Small intestine (tissue), 7 donors: ENCODE results near the gene RCSD1. TPM values are rescaled to one million over a fixed set of nuclear protein-coding genes. Genes with fewer than 3 reads are reported as not detected.
A peak's percentile ranks its signal among the peaks of the same experiment; 100 is the strongest.

Experiments used
- DNase-seq, 2 donors: peaks; one replicate each; pipeline versions ENCODE4 v3.0.0 to v3.0.0-alpha.2; 2013
- FAIRE-seq: peaks from 2 replicates; lab custom pipeline; 2012; peaks lifted over from hg19 to GRCh38; lab: Jason Lieb, UNC
- H3K27ac ChIP-seq, 3 donors: one replicate each; pipeline ENCODE4 v1.5.1; 2013; ENCODE audit warnings: low read length in 2 of 3, mild to moderate bottlenecking in 2 of 3, control low read depth in 1 of 3, inconsistent platforms in 1 of 3, low read depth in 1 of 3, moderate library complexity in 1 of 3
- H3K27me3 ChIP-seq, 3 donors: one replicate each; pipeline ENCODE4 v1.6.1; 2013; ENCODE audit warnings: low read length in 3 of 3, inconsistent platforms in 1 of 3; ENCODE audit not compliant: control insufficient read depth in 3 of 3, insufficient read depth in 3 of 3
- H3K36me3 ChIP-seq, 3 donors: one replicate each; pipeline ENCODE4 v1.6.1; 2013; ENCODE audit warnings: low read length in 3 of 3, inconsistent platforms in 1 of 3, low read depth in 1 of 3, mild to moderate bottlenecking in 1 of 3, moderate library complexity in 1 of 3; ENCODE audit not compliant: control insufficient read depth in 3 of 3, insufficient read depth in 2 of 3
- H3K4me1 ChIP-seq, 3 donors: one replicate each; pipeline ENCODE4 v1.6.1; 2013; ENCODE audit warnings: low read length in 2 of 3, inconsistent platforms in 1 of 3, low read depth in 1 of 3, mild to moderate bottlenecking in 1 of 3, moderate library complexity in 1 of 3; ENCODE audit not compliant: control insufficient read depth in 3 of 3, insufficient read depth in 2 of 3
- H3K4me3 ChIP-seq, 3 donors: one replicate each; pipeline ENCODE4 v1.5.1; 2013; ENCODE audit warnings: low read length in 3 of 3, control low read depth in 1 of 3, inconsistent platforms in 1 of 3, low read depth in 1 of 3, mild to moderate bottlenecking in 1 of 3, moderate library complexity in 1 of 3
- H3K9me3 ChIP-seq, 2 donors: one replicate each; pipeline ENCODE4 v1.6.1; 2013; ENCODE audit warnings: low read depth in 1 of 2, low read length in 1 of 2; ENCODE audit not compliant: control insufficient read depth in 2 of 2, insufficient read depth in 1 of 2
- WGBS, 3 donors: extraction: QIAGEN DNeasy Blood & Tissue Kit; methylation state at CpG; one replicate each; pipeline ENCODE4 v1.1.7; 2013; 5-methylcytosine and 5-hydroxymethylcytosine counted together
- polyA plus RNA-seq, 4 donors: library from polyadenylated mRNA; stranded (reverse) in 3 of 4; unstranded in 1 of 4; fragments of 200-250 nt in 3 of 4; fragments of 120-200 nt in 1 of 4; gene quantifications; one replicate each; pipeline versions ENCODE4 v1.2.1 to v1.2.3, GENCODE V29; 2013
- donor health status: healthy with polysubstance abuse.
- donor health status: control.
- donor health status: control.
- donor health status: Bipolar disorder and iron deficiency.
- donor health status: healthy.

The RCSD1 gene
- polyA plus RNA-seq, 4 donors = 2.0 to 14.1 (median 8.0) TPM

DNA sequence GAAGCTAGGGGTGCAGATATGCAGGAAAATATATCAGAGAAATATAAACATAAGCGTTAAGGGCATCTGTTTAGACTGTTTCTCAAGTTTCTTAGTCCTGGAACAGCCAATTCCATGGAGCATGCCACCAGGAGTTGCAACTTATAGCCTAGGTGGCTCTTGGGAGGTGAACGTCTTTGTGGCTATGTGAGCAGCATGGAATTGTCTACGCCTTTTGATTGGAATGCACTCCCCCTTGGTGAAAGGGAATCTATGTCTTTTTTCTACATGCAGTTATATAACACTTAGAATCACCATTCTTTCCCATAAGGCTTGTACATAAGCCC lies 12.4 kb downstream of the RCSD1 start:
- no peak overlapping the region for H3K4me3 ChIP-seq
- FAIRE-seq (no peak), DNase-seq (no peak)
- H3K9me3 ChIP-seq = no peaks in the 10 kb centered on the region
- no peaks in the 10 kb centered on the region for H3K4me1 ChIP-seq
- peaks cover 0 to 3% (median 0%) of the 10 kb centered on the region in 3 donors for H3K36me3 ChIP-seq
- H3K27ac ChIP-seq = peak overlapping the region in 1 of 3 donors; percentile 35
- H3K27me3 ChIP-seq = no peaks in the 10 kb centered on the region
- 59 to 82% (median 72%) methylated on average over 3 of the region's 3 CpGs for WGBS, 3 donors

DNA sequence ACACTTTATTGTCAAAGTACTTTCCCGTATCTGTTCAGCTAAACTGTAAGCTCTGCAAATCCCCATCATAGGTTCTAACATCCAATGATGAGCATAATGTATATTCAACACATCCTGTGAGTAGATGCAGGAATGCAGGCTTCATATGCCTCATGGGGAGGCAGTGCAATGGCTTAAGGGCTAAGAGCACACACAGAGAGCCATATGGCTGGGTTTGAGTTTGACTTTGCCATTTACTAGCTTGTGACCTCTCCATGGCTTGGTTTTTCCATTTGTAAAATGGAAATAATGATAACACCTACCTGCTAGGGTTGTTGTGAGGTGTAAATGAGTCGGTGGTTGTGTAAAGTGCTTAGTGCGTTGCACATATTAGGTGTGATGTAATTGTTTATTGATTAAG lies 13.4 kb downstream of the RCSD1 start:
- H3K4me3 ChIP-seq = no peak overlapping the region
- DNase-seq (no peak), FAIRE-seq (no peak)
- H3K4me1 ChIP-seq = no peaks in the 10 kb centered on the region
- H3K27me3 ChIP-seq = no peaks in the 10 kb centered on the region
- no peaks in the 10 kb centered on the region for H3K9me3 ChIP-seq
- peaks cover 0 to 3% (median 0%) of the 10 kb centered on the region in 3 donors for H3K36me3 ChIP-seq
- no peak overlapping the region for H3K27ac ChIP-seq
- 67 to 84% (median 73%) methylated on average over 3 of the region's 3 CpGs for WGBS, 3 donors

DNA sequence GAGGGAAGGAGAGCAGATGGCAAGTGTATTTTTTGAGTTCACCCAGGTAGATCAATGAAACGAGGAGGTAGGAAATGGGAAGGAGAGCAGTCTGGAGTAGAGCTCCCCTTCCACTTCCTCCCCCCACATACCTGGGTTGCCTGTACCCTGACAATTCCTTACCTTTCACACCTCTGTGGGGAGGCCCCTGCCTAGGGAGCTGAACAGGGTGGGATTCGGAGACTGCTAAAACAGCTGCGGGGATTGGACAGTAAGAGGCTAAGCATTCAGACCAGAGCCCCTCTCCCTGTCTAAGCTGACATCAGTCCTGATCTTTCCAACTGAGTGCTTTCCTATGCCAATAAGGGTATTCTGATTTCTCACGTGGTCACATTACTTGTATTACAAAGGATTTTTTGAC lies 14.5 kb downstream of the RCSD1 start:
- Histone ChIP-seq H3K4me3 (no peak overlapping the region), H3K9me3 (no peaks in the 10 kb centered on the region), H3K36me3 (peaks cover 0 to 3% (median 0%) of the 10 kb centered on the region in 3 donors), H3K27me3 (no peaks in the 10 kb centered on the region), H3K27ac (no peak overlapping the region), H3K4me1 (peaks cover 0 to 3% (median 0%) of the 10 kb centered on the region in 3 donors)
- DNase-seq (no peak), FAIRE-seq (no peak)
- 77 to 90% (median 88%) methylated on average over 4 of the region's 4 CpGs for WGBS, 3 donors

DNA sequence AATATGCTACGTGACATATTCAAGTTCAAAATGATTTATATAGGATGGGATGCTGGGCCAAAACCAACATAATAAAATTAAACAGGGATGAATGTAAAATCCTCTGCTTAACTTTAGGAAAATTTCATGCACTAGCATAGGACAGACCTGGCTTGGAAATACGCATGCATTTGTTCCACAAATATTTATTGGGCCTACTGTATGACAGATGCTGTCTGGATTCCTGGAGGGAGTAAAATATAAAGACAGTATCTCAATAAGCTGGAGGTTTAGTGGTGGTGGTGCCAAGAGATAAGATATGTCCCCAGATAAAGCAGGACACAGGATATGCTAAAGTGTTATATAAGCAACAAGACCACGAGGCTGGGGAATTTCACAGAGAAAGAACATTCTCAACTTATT lies 15.1 kb downstream of the RCSD1 start:
- peaks cover 0 to 5% (median 0%) of the 10 kb centered on the region in 3 donors for H3K4me1 ChIP-seq
- no peak for FAIRE-seq
- 54 to 67% (median 66%) methylated on average over 3 of the region's 3 CpGs for WGBS, 3 donors

DNA sequence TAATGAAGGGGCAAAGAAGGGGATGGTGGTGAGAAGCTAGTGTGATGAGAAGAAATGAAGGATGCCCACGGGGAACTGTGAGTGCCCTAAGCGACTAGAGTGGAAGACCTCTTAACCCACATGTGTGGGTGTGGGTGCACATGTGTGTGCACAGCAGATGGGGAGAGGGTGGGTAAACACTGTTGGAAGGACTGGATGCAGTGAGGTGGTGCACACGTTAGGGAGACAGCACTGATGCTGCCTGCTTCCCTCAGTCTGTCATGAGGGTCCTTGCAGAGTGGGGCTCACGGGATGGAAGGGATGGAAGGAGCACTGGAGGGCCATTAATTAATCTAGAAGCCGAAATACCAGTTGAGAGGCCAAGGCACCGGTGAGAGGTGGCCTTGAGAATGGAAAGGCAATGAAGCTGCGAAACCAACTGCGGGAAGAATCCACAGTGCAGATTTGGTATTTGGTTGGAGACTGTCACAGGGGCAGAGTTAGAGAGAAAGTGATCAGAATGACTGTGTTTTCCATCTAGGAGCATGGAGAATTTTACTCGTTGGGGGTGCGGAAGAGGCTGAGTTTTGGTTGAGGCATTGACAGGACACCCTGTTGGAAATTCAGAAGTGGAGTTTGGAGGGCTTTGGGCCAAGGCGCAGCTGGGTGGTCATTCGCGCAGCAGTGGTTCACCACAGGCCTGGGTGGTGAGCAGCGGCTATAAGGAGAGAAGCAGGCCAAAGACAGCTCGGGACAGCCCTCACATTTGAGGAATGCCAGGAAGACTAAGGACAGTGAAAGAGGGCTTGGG lies 15.8 kb downstream of the RCSD1 start:
- no peak for FAIRE-seq
- 75 to 88% (median 77%) methylated on average over 15 of the region's 15 CpGs for WGBS, 3 donors
- Histone ChIP-seq H3K9me3 (no peaks in the 10 kb centered on the region), H3K27me3 (no peaks in the 10 kb centered on the region), H3K4me3 (no peak overlapping the region), H3K36me3 (peaks cover 0 to 3% (median 0%) of the 10 kb centered on the region in 3 donors), H3K27ac (no peak overlapping the region), H3K4me1 (peaks cover 0 to 8% (median 0%) of the 10 kb centered on the region in 3 donors)
- no peak for DNase-seq

More for the DNA sequence above, 15.1 kb downstream of the RCSD1 start:
- H3K4me3 ChIP-seq = no peak overlapping the region
- H3K9me3 ChIP-seq = no peaks in the 10 kb centered on the region
- H3K36me3 ChIP-seq = peaks cover 0 to 3% (median 0%) of the 10 kb centered on the region in 3 donors
- H3K27me3 ChIP-seq = no peaks in the 10 kb centered on the region
- no peak for DNase-seq
- no peak overlapping the region for H3K27ac ChIP-seq

DNA sequence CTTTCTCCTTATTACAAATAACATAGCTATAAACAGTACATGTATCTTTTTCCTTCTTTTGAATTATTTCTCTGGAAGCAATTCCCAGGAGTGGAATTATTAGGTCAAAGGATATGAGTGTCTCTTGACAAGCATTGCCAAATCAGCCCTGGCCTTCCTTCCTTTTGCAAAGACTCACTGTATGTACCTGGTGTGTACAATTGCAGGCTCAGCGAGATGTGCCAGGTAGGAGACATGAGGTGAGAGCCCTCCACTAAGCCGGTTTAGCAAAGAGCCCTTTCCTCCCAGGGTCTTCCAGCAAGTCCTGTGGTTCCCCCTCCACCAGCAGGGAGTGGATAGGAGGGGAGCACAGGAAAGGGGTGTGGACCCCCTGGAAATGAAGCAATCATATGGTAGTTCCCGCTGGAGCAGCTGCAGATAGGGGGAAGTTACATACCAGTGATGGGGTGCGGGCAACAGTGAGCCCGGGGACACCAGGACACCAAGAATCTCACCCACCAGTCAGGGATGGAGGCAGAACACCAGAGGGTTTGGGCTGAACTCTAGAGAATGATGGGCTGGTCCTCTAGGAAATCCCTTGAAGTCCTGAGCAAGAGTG lies 18.3 kb downstream of the RCSD1 start:
- peak overlapping the region in 1 of 3 donors; percentile 3 for H3K27ac ChIP-seq
- 73 to 88% (median 84%) methylated on average over 5 of the region's 5 CpGs for WGBS, 3 donors
- no peak overlapping the region for H3K4me3 ChIP-seq
- H3K9me3 ChIP-seq = no peaks in the 10 kb centered on the region
- peaks cover 0 to 3% (median 0%) of the 10 kb centered on the region in 3 donors for H3K36me3 ChIP-seq
- DNase-seq = no peak
- H3K4me1 ChIP-seq = peaks cover 0 to 14% (median 2%) of the 10 kb centered on the region in 3 donors
- no peak for FAIRE-seq
- H3K27me3 ChIP-seq = no peaks in the 10 kb centered on the region

DNA sequence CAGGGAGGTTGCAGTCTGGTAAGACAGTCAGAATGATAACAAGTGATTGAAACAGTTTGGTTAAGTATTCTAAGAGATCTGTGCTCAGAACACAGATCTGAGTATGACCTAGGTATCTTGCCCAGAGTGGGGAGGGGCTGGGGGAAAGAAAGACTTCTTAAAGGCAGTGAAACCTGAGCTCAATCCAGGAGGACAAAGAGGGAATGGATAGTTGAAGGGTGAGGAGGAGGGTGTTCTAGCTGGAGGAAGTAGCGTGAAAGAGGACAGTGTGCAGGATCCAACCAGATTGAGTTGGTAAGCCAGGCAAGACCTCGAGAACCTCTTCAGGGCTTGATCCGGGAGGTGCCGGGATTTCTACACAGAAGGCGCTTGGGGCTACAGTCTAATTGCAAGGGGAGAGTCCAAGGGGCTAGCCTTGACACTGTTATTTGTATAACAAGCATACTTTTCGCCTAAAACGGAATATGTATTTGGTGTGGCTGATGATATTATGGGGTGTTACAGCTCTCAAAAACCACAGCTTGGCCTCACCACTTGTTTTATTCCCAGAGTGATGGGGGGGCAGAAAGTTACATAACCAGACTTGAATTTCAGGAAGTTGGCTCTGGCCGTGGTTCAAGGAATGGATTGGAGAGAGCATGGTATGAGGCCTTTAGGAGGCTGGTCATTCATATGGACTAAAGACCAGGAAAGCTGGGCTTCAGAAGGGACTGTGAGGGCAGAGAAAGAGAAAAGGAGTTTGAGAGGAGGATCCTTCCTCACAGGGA lies 19.1 kb downstream of the RCSD1 start:
- no peak overlapping the region for H3K4me3 ChIP-seq
- DNase-seq = no peak
- FAIRE-seq = no peak

More for the DNA sequence above, 19.1 kb downstream of the RCSD1 start:
- no peaks in the 10 kb centered on the region for H3K27me3 ChIP-seq
- no peaks in the 10 kb centered on the region for H3K9me3 ChIP-seq
- 72 to 87% (median 78%) methylated on average over 8 of the region's 8 CpGs for WGBS, 3 donors
- H3K4me1 ChIP-seq = peaks cover 0 to 18% (median 2%) of the 10 kb centered on the region in 3 donors
- no peaks in the 10 kb centered on the region for H3K36me3 ChIP-seq
- peak overlapping the region in 1 of 3 donors; percentile 19 for H3K27ac ChIP-seq
